Activated CD4-positive, alpha-beta T cell treated with anti-CD3 and anti-CD28 coated beads, Interleukin-2, amount 10 ng/mL, durations not matched to agents 24 days and 14 days (primary cell): Measurements from ENCODE around the gene PDGFD. TPM values are rescaled to one million over a fixed set of nuclear protein-coding genes. Genes with fewer than 3 reads are reported as not detected.

ENCODE experiments used
- DNase-seq: peaks from one replicate; pipeline ENCODE4 v3.0.0; 2022
- H3K27ac Mint-ChIP-seq: one replicate; pipeline ENCODE4 v1.8.0; 2022; ENCODE audit warnings: mild to moderate bottlenecking, mixed read lengths
- H3K27me3 Mint-ChIP-seq: one replicate; pipeline ENCODE4 v1.8.0; 2022; ENCODE audit warnings: mixed read lengths
- H3K36me3 Mint-ChIP-seq: one replicate; pipeline ENCODE4 v1.8.0; 2022; ENCODE audit warnings: low read depth, mild to moderate bottlenecking, mixed read lengths
- H3K4me1 Mint-ChIP-seq: one replicate; pipeline ENCODE4 v1.8.0; 2021; ENCODE audit warnings: mixed read lengths
- H3K4me3 Mint-ChIP-seq: one replicate; pipeline ENCODE4 v1.8.0; 2022; ENCODE audit warnings: mild to moderate bottlenecking, moderate library complexity, mixed read lengths
- H3K9me3 Mint-ChIP-seq: one replicate; pipeline ENCODE4 v1.8.0; 2021; ENCODE audit warnings: mixed read lengths
- intact Hi-C: fragments of 100-400 bp; cut with micrococcal nuclease; formaldehyde crosslinking; loops from one replicate; pipeline ENCODE4 v1.15.1; 2023
- total RNA-seq: library from RNA; stranded (reverse); gene quantifications from 2 replicates; pipeline ENCODE4 v1.2.3, GENCODE V29; 2022

Gene PDGFD
- total RNA-seq, 1 donor from 2014 or later = not detected

DNA sequence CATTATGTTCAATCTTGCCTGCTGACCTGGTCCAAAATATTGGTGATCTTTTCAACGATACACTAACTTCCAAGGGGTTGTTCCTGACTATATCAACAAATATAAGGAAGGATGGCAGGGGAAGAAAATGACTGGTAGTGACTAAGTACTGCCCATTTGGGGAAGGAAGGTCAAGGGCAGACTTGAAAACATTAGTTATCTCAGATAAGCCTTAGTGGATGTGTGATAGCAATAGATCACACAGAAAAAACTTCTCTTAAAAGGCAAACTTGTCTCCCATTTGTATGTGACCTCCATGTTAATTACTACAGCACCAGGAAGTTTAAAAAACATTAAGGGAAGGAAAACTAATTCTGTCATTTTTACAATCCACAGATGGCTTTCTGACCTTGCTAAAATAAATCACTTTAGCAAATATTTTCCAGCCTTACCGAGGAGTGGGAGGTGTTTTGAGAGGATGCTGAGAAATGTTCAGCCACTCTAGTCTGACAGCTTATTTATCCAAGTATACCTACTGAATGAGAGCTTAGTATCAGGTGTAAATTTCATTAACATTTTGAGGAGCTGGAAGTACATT is 215.7 kb downstream of the PDGFD start:
- no peaks in the 10 kb centered on the region for H3K9me3 Mint-ChIP-seq
- H3K4me3 Mint-ChIP-seq = no peak overlapping the region
- no peak overlapping the region for H3K27ac Mint-ChIP-seq
- no peak for DNase-seq
- H3K27me3 Mint-ChIP-seq = no peaks in the 10 kb centered on the region
- intact Hi-C loops = no loop called here
- no peaks in the 10 kb centered on the region for H3K4me1 Mint-ChIP-seq
- no peaks in the 10 kb centered on the region for H3K36me3 Mint-ChIP-seq

GRCh38 chr11:103947546-103947919 is 216.4 kb downstream of the PDGFD start:
- Mint-ChIP-seq H3K27me3 (no peaks in the 10 kb centered on the region), H3K4me1 (no peaks in the 10 kb centered on the region), H3K27ac (no peak overlapping the region), H3K36me3 (no peaks in the 10 kb centered on the region), H3K9me3 (no peaks in the 10 kb centered on the region), H3K4me3 (no peak overlapping the region)
- intact Hi-C loops = no loop called here
- no peak for DNase-seq

DNA sequence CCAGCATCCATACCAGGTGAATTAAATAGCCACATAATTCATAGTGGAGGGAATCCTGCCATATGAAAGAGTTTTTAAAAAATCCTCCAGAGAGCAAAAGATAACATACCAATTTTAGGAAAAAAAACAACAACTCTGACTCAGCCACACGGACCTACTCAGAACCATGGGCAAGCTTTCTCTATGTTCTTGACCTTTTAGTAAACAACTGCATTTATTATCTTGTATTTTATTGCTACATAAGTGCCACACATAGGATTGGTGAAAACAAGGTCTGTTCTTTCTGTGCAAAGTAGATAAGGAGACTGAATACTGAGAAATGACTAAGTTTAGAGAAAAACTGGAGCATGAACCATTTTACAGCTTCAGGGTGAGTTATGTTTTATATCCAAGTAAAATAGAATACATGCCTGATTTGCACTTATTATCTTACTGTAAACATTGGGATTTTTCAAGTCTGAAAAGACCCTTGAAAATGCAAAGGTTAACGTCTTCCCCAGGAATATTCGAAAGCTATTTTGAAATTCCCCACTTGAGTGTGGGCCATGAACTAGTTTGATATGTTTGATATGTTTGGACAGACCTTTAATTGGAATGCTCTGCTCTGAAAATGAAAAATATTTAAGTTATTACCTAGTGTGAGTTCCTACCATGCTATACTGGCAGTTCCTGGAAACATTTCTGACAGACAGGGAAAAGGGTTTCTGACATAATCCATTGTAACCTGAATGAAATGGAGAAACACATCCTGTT is 217.0 kb downstream of the PDGFD start:
- intact Hi-C loops = no loop called here
- no peaks in the 10 kb centered on the region for H3K9me3 Mint-ChIP-seq
- H3K36me3 Mint-ChIP-seq = no peaks in the 10 kb centered on the region

GRCh38 chr11:103944251-103944940 is 219.6 kb downstream of the PDGFD start:
- intact Hi-C loops = no loop called here
- DNase-seq = no peak
- Mint-ChIP-seq H3K27me3 (no peaks in the 10 kb centered on the region), H3K27ac (no peak overlapping the region), H3K4me1 (no peaks in the 10 kb centered on the region), H3K9me3 (no peaks in the 10 kb centered on the region), H3K4me3 (no peak overlapping the region), H3K36me3 (no peaks in the 10 kb centered on the region)

More for the DNA sequence above, 217.0 kb downstream of the PDGFD start:
- no peak for DNase-seq
- no peaks in the 10 kb centered on the region for H3K27me3 Mint-ChIP-seq
- no peak overlapping the region for H3K4me3 Mint-ChIP-seq
- H3K4me1 Mint-ChIP-seq = no peaks in the 10 kb centered on the region
- no peak overlapping the region for H3K27ac Mint-ChIP-seq

DNA sequence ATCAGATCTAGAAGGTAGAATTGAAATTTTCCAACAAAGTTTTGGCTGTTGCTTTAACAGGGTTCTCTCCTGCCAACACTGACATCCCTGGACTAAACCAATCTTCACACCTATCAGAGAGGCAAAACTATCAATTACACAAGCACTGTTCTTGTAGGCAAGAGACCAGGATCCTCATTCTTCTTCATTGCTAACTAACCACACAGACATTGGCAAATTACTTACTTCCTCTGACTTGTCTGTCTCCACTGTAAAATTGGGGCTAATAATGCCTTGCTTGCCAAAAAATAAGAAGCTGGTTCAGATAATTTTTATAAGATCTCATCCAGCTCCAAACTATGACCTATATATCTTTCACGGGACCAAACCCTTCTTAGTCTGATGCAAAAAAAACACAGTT is 221.3 kb downstream of the PDGFD start:
- Mint-ChIP-seq H3K4me1 (no peaks in the 10 kb centered on the region), H3K27me3 (no peaks in the 10 kb centered on the region), H3K9me3 (no peaks in the 10 kb centered on the region), H3K4me3 (no peak overlapping the region), H3K27ac (no peak overlapping the region), H3K36me3 (no peaks in the 10 kb centered on the region)
- no peak for DNase-seq
- intact Hi-C loops = no loop called here

GRCh38 chr11:103940551-103940950 is 223.4 kb downstream of the PDGFD start:
- Mint-ChIP-seq H3K27ac (no peak overlapping the region), H3K4me1 (no peaks in the 10 kb centered on the region), H3K9me3 (no peaks in the 10 kb centered on the region), H3K27me3 (no peaks in the 10 kb centered on the region), H3K36me3 (no peaks in the 10 kb centered on the region), H3K4me3 (no peak overlapping the region)
- no peak for DNase-seq
- intact Hi-C loops = no loop called here

DNA sequence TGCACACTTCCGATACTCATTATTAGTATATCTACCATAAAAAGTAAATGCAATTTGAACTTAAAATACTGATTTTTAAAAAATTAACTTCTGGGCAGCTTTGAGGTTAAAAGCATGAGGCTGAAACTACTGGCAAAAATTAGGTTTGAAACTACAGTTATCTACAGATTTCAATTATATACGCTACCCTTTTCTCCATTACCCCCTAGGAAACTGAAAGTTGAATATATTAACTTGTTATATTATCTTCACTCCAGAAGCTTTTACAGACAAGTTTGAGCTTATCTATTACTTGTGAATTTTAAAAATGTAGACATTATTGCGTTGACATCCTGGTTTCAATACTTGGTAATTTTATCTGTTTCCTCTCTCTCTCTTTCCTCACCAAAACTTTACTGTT is 224.3 kb downstream of the PDGFD start:
- DNase-seq = no peak
- H3K27ac Mint-ChIP-seq = no peak overlapping the region
- no peaks in the 10 kb centered on the region for H3K9me3 Mint-ChIP-seq
- intact Hi-C loops = no loop called here
- H3K4me1 Mint-ChIP-seq = no peaks in the 10 kb centered on the region
- no peak overlapping the region for H3K4me3 Mint-ChIP-seq
- H3K27me3 Mint-ChIP-seq = no peaks in the 10 kb centered on the region
- no peaks in the 10 kb centered on the region for H3K36me3 Mint-ChIP-seq

- no peaks in the 10 kb centered on the region for H3K27me3 Mint-ChIP-seq
- no peak overlapping the region for H3K4me3 Mint-ChIP-seq
- no peak for DNase-seq
- peaks cover 4% of the 10 kb centered on the region for H3K9me3 Mint-ChIP-seq
- no peak overlapping the region for H3K27ac Mint-ChIP-seq
- no peaks in the 10 kb centered on the region for H3K4me1 Mint-ChIP-seq
- H3K36me3 Mint-ChIP-seq = no peaks in the 10 kb centered on the region
- intact Hi-C loops = no loop called here
These were observed 227.9 kb downstream of the PDGFD start for GRCh38 chr11:103936059-103936458.

DNA sequence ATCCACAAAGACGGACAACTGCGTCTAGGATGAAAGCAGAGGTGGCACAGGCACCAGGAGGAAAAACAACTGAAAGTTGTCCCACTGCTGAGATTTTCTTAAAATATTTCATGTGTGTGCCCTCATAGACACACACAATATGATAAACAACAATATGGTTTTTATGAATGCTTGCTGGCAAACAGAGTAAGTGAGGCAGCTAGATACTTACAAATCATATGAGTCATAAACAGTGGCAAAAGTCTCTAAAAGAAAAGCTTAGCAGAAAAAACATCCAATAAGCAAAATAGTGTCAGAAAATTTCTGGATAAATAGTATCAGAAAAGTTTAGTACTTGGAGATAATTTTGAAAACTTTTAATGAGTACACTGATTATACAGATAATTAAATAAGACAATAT is 228.7 kb downstream of the PDGFD start:
- Mint-ChIP-seq H3K4me1 (no peaks in the 10 kb centered on the region), H3K27me3 (no peaks in the 10 kb centered on the region), H3K9me3 (peaks cover 4% of the 10 kb centered on the region), H3K4me3 (no peak overlapping the region), H3K36me3 (no peaks in the 10 kb centered on the region), H3K27ac (no peak overlapping the region)
- no peak for DNase-seq
- intact Hi-C loops = no loop called here

- H3K9me3 Mint-ChIP-seq = peaks cover 1% of the 10 kb centered on the region
- no peak for DNase-seq
- no peak overlapping the region for H3K27ac Mint-ChIP-seq
- intact Hi-C loops = no loop called here
- H3K27me3 Mint-ChIP-seq = no peaks in the 10 kb centered on the region
- no peaks in the 10 kb centered on the region for H3K4me1 Mint-ChIP-seq
- no peak overlapping the region for H3K4me3 Mint-ChIP-seq
- H3K36me3 Mint-ChIP-seq = no peaks in the 10 kb centered on the region
These were observed 234.6 kb downstream of the PDGFD start for GRCh38 chr11:103929170-103929903.

GRCh38 chr11:103928802-103929161 is 235.2 kb downstream of the PDGFD start:
- no peak overlapping the region for H3K27ac Mint-ChIP-seq
- no peaks in the 10 kb centered on the region for H3K4me1 Mint-ChIP-seq
- H3K9me3 Mint-ChIP-seq = no peaks in the 10 kb centered on the region
- H3K36me3 Mint-ChIP-seq = no peaks in the 10 kb centered on the region
- no peak for DNase-seq
- intact Hi-C loops = no loop called here
- no peaks in the 10 kb centered on the region for H3K27me3 Mint-ChIP-seq
- no peak overlapping the region for H3K4me3 Mint-ChIP-seq

DNA sequence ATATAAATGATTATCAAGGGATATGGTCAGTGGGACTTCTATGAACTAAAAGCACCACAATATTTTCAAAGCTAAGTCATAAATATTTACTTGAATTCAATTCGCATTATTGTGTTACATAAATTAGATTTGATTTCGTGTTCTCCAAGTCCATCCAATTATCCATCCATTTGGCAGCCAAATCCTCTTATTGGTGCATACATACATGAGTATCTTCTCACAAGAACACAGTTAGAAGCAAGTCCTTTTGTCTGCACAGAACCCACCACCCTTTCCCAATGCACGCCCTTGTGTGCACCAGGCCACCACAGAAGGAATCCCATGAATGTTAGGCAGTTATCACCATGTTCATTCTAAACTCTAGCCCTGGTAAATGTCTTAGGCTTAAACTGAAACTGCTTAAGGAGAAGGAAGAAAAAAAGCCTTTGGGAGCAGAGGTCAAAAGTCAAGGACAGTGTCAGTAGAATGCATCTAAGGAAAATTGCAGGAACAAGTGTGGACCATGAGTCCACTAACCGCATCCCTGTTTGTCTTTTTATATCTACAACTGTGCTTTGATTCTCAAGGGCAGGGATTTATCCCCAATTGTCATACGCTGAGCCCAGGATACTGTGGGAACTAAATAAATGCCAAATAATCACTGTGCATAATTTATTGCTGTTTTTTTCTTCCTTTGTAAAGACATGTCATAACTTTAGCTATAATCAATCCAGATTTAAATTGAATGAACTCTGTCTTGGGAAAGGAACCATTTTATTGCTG is 235.7 kb downstream of the PDGFD start:
- no peak for DNase-seq
- Mint-ChIP-seq H3K4me3 (no peak overlapping the region), H3K27ac (no peak overlapping the region), H3K27me3 (no peaks in the 10 kb centered on the region), H3K36me3 (no peaks in the 10 kb centered on the region), H3K9me3 (no peaks in the 10 kb centered on the region), H3K4me1 (no peaks in the 10 kb centered on the region)
- intact Hi-C loops = no loop called here

GRCh38 chr11:103927535-103927934 is 236.4 kb downstream of the PDGFD start:
- H3K27me3 Mint-ChIP-seq = no peaks in the 10 kb centered on the region
- intact Hi-C loops = no loop called here
- no peak overlapping the region for H3K27ac Mint-ChIP-seq

More at GRCh38 chr11:103927535-103927934, 236.4 kb downstream of the PDGFD start:
- H3K9me3 Mint-ChIP-seq = no peaks in the 10 kb centered on the region
- no peaks in the 10 kb centered on the region for H3K4me1 Mint-ChIP-seq
- no peaks in the 10 kb centered on the region for H3K36me3 Mint-ChIP-seq
- DNase-seq = no peak
- no peak overlapping the region for H3K4me3 Mint-ChIP-seq
